Glutamatergic neuron (in vitro differentiated cells): Measurements from ENCODE around the gene CNNM3. TPM values are rescaled to one million over a fixed set of nuclear protein-coding genes. Genes with fewer than 3 reads are reported as not detected.

ENCODE experiments used
- DNase-seq: peaks from one replicate; pipeline ENCODE4 v3.0.0; 2022
- H3K27ac Mint-ChIP-seq: one replicate; pipeline ENCODE4 v1.8.0; 2020; ENCODE audit warnings: mild to moderate bottlenecking, mixed read lengths, inconsistent platforms; ENCODE audit not compliant: unreplicated experiment
- H3K27me3 Mint-ChIP-seq: one replicate; pipeline ENCODE4 v1.8.0; 2020; ENCODE audit warnings: mild to moderate bottlenecking, moderate library complexity, mixed read lengths, inconsistent platforms; ENCODE audit not compliant: unreplicated experiment
- H3K36me3 Mint-ChIP-seq: one replicate; pipeline ENCODE4 v1.8.0; 2020; ENCODE audit warnings: mild to moderate bottlenecking, mixed read lengths, inconsistent platforms; ENCODE audit not compliant: unreplicated experiment
- H3K4me1 Mint-ChIP-seq: one replicate; pipeline ENCODE4 v1.8.0; 2020; ENCODE audit warnings: mild to moderate bottlenecking, low read depth, mixed read lengths, inconsistent platforms; ENCODE audit not compliant: unreplicated experiment
- H3K4me3 Mint-ChIP-seq: one replicate; pipeline ENCODE4 v1.8.0; 2020; ENCODE audit warnings: mild to moderate bottlenecking, mixed read lengths, inconsistent platforms; ENCODE audit not compliant: unreplicated experiment
- H3K9me3 Mint-ChIP-seq: one replicate; pipeline ENCODE4 v1.8.0; 2020; ENCODE audit warnings: mild to moderate bottlenecking, moderate library complexity, mixed read lengths, inconsistent platforms; ENCODE audit not compliant: unreplicated experiment
- CTCF ChIP-seq: fragments of 200-600 bp; sonication (generic); IDR thresholded peaks from one replicate; pipeline ENCODE4 v1.5.0; 2021; ENCODE audit not compliant: partially characterized antibody, unreplicated experiment
- total RNA-seq: library from RNA; stranded (reverse); fragmentation: NEBNext Ultra II Directional; extraction: Animal tissue kit (Norgen Biotek cat#: 25700); gene quantifications from one replicate; pipeline ENCODE4 v1.2.1, GENCODE V29; 2021; ENCODE audit not compliant: unreplicated experiment

The CNNM3 gene
- total RNA-seq, 1 donor from 2014 or later: 22.3 TPM

GRCh38 chr2:96808176-96808837 lies 7.8 kb upstream of the CNNM3 start:
- Mint-ChIP-seq H3K36me3 (no peaks in the 10 kb centered on the region), H3K9me3 (peaks cover 7% of the 10 kb centered on the region), H3K27ac (no peak overlapping the region), H3K4me1 (peaks cover 28% of the 10 kb centered on the region), H3K27me3 (peaks cover 11% of the 10 kb centered on the region), H3K4me3 (no peak overlapping the region)
- no peak for TF ChIP-seq CTCF
- DNase-seq: no peak

GRCh38 chr2:96809216-96809882 lies 6.7 kb upstream of the CNNM3 start:
- H3K36me3 Mint-ChIP-seq: no peaks in the 10 kb centered on the region

GRCh38 chr2:96809951-96810782 lies 5.9 kb upstream of the CNNM3 start:
- peaks cover 10% of the 10 kb centered on the region for H3K9me3 Mint-ChIP-seq

More at GRCh38 chr2:96809216-96809882, 6.7 kb upstream of the CNNM3 start:
- no peak for DNase-seq
- Mint-ChIP-seq H3K27me3 (peaks cover 11% of the 10 kb centered on the region), H3K27ac (peak overlapping the region; percentile 84), H3K4me3 (peak overlapping the region; percentile 6), H3K4me1 (peaks cover 31% of the 10 kb centered on the region), H3K9me3 (peaks cover 7% of the 10 kb centered on the region)
- TF ChIP-seq CTCF: no peak

GRCh38 chr2:96810783-96811192 lies 5.3 kb upstream of the CNNM3 start:
- Mint-ChIP-seq H3K9me3 (peaks cover 15% of the 10 kb centered on the region), H3K4me1 (peaks cover 34% of the 10 kb centered on the region), H3K4me3 (no peak overlapping the region), H3K36me3 (no peaks in the 10 kb centered on the region), H3K27me3 (peaks cover 19% of the 10 kb centered on the region), H3K27ac (peak overlapping the region; percentile 65)
- no peak for TF ChIP-seq CTCF
- DNase-seq: no peak

More at GRCh38 chr2:96809951-96810782, 5.9 kb upstream of the CNNM3 start:
- peaks cover 34% of the 10 kb centered on the region for H3K4me1 Mint-ChIP-seq
- no peak for TF ChIP-seq CTCF
- peak overlapping the region; percentile 65 for H3K27ac Mint-ChIP-seq
- no peaks in the 10 kb centered on the region for H3K36me3 Mint-ChIP-seq
- DNase-seq: no peak
- H3K4me3 Mint-ChIP-seq: peak overlapping the region; percentile 36
- H3K27me3 Mint-ChIP-seq: peaks cover 14% of the 10 kb centered on the region
